GM20431 (cell line): ENCODE measurements around the gene SYT1.

Source experiments
- in situ Hi-C: fragments of 300-500 bp; cut with MseI, MboI; formaldehyde crosslinking; loops from one replicate; pipeline ENCODE4 v1.15.0; 2020; ENCODE audit warnings: low sequenced_read_pairs; ENCODE audit not compliant: unreplicated experiment

SYT1 gene

DNA sequence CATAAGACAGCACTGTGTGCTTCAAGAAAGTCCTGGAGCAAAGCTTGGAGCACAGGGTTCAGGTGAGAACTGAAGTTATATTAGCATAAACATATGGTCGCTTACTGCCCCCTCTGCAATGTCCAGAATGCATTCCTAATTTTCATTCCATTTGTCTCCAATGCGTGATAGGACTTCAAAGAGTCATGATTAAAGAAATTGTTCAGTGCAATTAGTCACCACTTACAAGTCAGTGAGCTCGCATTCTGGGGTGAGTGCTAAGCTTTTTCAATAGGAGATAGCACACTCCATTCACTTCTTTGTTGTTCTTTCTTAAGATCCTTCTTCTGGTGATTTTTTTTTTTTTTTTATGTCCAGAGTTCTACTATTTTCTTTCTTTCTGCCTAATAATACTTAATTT, 398.4 kb downstream of the SYT1 start:
- in situ Hi-C loops: no loop called here

DNA sequence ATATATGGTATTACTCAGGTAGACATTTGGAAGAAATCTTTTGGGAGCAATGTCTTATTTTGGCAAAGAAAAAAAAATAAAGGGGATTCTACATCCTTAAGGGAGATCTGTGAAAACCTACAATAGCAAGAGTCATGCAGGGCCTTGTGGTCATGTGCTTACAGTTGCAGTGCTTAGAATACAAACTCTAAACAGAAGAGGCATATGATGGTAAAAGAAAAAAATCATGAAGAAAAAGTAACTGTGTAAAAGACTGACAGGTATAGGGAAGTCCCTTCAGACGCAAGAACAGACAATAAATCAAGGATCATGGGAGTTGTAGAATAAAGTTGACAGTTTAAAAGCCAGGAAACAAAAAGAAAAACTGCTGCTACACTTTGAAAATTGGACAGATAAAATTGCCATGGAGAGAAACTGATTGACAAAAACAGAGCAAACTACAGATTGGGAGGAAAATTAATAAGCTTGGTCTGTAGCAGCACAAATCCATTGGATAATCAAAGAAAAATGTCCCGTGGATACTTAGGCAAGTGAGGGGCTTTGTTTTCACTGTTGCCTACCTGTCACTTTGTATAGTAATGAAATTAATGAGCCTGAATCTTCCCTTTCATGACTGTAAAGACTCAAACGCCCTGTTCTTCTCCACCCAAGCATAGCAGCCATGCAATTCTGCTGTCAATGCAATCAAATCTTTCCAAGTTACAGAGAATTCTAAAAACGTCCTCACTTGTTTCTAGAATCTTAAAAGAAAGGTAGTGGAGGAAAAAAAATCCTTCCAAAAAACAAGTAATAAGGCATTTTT, 402.0 kb downstream of the SYT1 start:
- in situ Hi-C loops: no loop called here

DNA sequence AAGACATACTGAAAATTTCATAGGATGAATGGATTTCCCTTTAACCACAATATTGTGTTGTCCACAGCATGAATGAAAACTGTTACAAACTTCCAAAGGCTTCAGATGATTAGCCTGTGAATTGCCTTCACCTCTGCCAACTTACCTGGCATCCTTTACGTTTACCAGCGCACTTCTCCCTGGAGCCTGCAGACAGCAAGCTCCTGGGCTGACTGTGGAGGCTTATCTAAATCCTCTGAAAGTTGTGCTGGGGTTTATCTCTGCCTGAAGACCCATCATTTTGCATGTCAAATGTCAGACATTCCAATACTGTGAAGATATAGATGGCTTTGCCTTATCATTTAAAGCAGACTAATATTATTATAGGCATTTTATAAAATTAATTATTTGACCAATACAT, 403.0 kb downstream of the SYT1 start:
- in situ Hi-C loops: no loop called here

DNA sequence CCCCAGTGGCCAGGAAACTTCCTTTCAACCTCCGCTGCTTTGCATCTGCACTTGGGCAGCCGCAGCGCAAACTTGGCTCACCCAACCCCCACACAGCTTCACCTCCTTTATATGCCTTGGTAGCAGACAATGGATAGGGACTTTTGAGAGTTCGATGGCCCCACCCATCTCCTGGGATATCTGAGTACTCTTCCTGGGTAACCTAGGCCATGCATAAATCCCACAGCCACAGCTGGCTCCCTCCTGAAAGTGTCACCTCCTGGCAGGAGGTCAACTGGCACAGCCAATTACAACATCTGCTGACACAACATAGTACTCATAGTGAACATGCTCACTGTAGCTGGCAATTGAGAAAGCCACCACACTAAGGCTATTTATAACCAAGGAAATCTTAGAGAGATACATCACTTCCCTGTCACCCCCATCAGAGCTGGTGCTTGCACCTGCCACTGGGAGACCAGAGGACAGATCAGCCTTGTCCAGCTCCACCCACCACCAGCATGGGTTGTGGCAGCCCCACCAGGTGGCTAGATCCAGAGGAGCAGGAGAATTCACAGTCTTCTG, 410.0 kb downstream of the SYT1 start:
- in situ Hi-C loops: no loop called here

DNA sequence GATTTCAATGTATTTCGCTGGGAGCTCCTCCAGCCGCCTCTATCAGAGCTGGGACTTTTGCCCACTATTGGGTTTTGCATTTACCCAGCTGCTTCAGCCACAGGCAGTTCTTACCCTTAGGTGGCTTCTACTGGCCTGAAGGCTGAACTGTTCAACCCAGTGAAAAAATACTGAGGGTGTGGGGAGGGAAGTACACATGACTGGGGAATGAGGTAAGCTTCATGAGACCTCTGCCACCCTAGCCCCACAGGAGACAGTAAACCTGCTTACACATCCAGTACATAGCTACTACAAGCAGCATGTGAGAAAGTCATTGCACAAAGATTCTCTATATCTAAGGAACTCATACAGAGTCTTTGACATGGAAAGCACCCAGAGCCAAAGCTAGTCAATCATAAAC, 411.1 kb downstream of the SYT1 start:
- in situ Hi-C loops: no loop called here

DNA sequence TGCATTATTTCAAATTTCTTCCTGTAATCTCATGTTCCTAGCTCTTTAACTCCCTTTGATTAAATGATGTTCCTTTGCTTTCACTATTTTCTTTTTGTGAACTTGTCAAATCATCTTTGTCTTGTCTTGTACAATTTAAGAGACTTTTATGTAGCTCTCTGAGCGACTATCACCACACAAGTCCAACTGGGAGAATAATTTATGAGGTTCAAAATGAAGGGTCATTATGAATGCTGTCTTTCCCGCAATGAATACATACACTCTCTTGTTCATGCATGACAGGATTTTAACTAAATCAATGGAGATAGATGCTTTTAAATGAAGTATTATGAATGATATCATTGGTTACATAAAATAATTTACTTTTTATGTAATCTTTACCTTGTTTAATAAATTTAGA, 418.8 kb downstream of the SYT1 start:
- in situ Hi-C loops: no loop called here

DNA sequence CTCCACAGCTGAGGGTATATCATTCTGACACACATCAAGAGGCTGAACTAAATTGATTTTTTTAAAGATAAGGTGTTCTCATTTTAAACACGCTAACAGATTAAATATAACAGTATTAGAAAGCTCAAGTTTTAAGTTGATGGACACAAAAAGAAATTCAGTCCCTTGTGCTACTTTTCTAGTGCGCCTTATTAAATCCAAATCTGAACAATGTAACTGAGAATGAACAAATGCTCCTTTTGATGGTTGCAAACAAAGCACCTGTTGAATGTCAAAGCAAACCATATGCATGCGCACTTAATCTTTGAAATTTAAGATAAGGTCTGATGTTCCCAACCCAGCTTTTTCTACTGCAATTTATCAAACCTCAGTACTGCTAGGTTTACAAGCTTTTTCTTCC, 424.3 kb downstream of the SYT1 start:
- in situ Hi-C loops: no loop called here

DNA sequence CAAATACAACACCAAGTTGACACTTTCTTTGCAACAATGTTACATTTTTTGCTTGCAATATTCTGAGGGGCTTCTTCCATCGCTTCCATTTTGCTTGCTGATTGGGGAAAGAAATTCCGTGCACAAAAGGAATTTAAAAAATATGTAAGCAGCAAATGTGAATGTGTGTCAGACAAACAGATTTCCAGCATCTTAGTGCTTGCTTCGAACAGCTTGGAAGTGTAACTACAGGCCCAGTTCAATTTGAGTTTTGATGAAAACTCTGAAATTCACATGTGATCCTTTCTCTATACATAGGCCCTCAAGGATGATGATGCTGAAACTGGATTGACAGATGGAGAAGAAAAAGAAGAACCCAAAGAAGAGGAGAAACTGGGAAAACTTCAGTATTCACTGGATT, 427.1 kb downstream of the SYT1 start:
- in situ Hi-C loops: no loop called here

DNA sequence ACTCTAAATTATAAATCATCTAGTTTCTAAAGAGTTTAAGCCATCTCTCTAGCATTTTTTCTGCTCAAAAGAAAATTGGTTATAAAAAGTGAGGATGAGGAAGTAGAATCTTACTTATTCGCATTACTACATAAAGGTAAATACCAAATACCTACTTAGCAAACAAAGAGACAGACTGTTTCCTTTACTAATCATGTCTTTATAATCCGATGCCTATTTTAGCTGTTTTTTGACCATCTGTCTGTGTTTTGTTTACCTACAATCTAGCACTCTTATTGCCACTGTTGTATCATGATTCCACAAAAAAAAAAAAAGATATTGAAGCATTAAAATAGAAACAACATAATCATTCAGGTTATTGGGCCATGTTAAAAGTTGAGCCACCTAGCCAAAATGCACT, 430.0 kb downstream of the SYT1 start:
- in situ Hi-C loops: no loop called here

DNA sequence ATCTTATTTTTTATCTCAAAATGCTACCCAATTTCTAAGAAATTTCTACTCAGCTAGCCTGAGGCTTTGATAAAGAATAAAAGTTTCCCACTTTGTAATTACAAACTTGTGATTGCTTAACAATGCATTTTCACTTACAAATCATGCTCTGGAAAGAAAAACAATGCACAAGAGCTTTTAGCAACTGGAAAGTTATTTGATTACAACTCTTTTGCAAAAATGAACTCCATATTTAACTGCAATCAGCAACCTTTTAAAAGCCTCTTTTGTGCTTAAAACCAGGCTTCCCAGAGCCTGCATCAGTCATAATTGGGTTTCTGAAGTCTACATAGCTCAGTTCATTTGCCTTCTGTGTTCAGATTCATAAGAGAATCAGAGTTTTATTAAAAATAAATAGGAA, 431.0 kb downstream of the SYT1 start:
- in situ Hi-C loops: no loop called here

DNA sequence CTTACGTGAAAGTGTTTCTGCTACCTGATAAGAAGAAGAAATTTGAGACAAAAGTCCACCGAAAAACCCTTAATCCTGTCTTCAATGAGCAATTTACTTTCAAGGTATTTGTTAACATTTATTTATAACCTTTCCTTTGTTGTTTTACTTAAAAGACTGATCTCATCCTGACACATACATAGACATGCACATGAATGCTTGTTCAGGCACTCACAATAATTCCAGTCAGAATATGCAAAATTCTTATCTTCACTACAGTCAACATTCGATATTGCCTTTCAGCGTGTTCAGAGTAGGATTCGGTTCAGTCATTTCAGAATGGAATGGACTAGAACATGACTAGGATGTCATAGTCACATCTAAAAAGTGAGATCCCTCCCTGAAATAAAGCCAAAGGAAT, 431.6 kb downstream of the SYT1 start:
- in situ Hi-C loops: no loop called here

DNA sequence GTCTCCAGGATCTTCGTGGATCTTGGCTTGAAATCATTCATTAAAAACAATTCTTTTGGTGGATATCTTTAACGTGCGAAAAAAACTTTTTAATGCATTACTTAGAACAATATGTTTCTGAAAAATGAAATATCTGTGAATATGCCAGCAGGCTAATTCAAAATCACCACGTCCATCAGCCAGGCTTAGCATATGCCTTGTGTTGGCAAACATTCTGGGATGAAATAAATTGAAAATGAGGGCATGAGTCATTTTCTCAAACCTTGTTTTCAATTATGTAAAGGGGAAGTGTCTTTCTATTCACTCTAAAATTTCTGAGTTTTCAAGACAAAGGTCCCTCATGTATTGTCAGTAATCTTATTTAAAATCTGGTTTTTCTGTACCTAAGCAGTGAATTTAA, 432.3 kb downstream of the SYT1 start:
- in situ Hi-C loops: no loop called here

DNA sequence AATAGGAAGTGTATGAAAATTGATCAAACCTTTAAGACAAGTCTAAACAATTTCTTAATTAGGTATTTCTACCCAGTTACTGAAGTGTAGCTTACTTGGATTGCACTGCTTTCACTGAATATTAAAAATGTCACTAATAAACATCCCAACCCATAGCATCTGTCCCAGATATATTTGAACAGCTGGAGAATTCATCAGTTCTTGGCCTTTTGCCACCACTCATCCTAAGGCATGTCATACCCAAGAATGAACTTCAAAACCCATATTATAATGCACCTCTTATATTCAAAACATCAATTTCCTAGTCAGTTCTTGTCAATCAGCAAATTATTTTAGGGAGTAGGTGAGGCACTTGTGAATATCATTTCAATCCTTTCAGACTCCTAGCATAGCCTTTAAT, 433.9 kb downstream of the SYT1 start:
- in situ Hi-C loops: no loop called here

DNA sequence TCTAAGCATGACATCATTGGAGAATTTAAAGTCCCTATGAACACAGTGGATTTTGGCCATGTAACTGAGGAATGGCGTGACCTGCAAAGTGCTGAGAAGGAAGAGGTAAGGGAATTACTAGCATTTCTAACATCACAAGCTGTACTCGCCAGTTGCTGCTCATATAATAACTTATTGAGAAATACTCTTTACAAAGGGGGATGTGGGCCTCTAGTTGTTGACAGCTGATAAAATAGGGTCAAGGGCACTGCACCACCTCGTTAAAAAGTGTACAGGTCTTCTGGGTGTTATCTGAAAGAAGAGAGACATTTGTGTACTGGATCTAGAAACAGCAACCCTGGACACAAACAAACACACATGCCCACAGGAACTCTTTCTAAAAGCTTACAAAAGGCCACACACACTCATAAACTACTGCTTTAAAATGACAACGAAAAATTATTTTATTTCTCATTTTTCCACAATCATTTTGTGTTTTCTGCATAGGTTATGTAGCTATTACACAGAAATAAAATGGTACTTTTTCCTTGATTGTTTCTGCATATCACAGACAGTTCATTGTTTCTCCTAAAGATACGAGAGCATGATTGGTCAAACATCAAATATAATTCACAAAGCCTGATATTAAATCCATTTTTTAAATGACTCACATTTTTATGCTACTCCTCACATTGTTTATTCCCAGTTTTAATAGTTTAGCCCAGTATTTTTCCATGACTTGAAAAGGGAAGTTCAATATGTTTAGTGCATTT, 435.0 kb downstream of the SYT1 start:
- in situ Hi-C loops: no loop called here

DNA sequence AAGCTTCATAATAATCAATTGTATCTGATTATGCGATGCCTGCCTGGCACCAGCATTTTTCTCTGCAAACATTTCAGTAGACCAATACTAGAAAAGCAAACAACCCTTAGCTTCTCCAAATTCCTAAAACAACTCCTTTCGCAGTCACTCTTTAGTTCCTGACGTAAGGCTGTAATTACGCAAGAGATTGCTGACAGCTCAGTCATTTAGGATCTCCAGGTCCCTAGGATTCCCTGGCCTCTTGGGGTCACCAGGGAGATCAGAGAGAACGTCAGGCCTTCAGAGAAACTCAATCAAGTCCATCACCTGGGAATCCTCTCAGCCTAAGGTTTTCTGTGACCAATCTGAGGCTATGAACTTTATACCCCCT, 435.6 kb downstream of the SYT1 start:
- in situ Hi-C loops: no loop called here

DNA sequence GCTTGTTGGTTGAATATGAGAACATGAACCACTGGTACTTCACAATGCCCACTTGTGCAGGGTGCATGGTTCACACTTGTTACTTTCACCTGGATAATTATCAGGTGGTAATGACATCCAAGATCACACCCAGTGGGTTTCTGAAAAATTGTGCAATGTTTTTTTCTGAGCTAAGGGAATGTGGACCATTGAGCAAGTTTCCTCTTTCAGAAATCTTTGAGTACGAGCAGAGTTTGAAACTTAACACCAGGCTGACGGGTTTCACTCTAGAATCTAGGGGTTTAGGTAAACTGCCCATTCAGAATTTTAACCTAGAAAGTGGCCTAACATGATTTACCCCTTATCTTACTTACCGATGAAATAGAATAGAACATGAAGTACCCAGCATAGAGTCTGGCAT, 436.6 kb downstream of the SYT1 start:
- in situ Hi-C loops: no loop called here

DNA sequence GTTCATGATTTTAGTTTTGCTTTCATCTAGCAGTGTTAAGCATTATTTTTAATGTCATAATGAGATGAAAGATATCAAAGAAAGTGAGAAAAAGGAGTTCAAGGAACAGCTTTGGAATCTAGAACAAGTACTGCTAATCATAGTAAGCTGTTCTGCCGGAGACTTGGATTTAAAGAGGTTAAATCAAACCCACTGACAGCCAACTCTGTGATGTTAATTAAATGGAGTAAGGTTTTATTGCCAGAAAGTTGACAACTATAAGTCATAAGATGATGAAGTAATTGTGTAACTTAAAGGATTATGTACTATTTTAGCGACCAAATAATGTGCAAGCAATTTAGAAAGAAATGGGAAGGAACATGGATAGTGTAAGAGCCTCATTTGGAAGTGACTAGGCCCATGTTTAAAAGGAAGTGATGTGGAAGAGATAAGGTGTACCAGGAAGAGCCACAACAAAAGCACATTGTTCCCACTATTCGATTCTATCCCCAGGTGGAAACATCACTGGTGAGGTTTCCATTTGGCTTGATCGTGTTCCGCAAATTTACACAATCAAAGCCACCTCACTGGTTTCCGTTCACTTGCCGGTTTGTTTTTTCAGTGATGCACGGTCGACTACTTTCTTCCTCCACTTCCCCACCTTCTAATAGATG, 437.7 kb downstream of the SYT1 start:
- in situ Hi-C loops: no loop called here

DNA sequence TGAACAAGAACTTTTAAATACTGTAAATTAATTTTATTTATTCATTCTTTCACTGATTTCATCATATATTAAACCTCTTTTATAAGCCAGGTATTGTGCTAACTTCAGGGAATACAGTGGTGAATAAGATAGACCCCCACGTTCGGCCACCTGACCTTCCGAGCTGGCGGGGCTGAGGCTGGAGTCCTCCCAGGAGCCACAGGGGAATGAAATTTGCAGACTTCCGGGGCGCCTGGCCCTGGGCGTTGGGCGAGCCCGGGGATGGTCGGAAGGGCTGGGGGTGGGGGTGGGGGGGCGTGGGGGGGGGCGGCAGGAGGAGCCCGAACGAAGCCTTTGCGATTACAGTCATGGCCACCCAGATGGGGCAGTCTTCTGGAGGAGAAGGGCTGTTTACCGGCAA, 442.8 kb downstream of the SYT1 start:
- in situ Hi-C loops: no loop called here

DNA sequence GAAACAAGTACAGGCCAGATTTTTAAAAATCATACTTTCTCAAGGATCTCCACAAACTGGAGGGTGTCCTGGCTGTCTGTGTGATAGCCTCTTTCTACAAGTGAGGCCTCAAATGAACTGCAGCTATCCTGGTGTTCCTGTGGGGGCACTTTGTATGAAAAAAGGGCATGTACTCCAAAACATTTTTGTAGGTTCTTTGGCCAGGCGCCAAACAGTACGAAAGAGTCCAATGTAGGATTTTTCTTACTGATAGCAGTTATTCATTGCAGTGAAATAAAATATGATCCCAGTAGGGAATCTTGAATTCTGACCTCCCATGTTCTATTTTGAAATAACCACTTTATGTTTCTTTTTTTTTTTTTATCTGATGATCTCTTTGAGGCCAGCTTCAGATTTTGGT, 444.5 kb downstream of the SYT1 start:
- in situ Hi-C loops: no loop called here

DNA sequence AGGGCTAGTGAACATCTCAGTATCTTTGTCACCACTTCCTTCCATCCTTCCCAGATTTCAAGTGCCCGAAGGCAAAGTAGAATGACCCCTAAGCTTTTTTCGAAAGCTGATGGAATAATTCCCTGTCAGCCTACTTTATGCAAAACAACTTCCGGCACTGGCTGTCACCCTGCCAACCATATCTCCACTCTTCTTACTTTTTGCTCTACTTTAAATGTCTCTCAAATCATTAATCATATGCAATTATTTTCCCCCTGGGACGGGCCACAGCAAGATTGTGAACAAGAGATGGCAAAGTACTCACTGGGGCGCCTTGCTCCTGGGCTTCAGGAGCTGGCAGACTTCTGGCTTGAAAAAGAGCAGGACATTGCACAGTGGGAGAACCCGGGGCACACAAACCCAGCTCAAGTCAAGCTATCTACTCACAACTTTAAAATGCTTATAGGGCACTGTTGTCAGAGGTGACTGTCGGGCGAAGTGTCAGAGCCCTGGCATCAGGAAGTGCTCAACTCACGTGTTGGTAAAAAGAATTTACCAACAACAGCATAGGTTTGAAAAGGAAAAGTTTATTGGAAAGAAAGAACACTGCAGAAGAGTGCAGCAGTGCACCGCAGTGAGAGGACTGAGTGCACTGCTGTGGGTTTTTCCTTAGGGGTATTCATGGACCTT, 452.7 kb downstream of the SYT1 start:
- in situ Hi-C loops: no loop called here

DNA sequence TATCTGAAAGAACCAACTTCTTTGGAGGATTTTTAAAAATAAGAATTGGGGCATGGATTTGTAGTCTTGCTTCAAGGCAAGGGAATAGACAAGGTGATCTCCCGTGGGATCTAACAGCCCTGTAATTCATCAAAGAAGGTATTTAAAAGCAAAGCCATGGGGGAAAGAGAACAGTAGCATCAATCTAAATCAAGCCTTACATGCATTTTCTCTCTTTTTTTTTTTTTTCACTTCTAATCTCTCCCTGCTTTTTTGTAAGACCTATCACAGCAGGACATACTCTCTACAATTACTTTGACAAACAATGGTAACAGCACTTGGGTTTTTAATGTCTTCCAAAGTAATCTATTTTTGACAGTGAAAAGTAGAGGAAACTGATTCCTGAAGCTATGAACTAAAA, 458.3 kb downstream of the SYT1 start:
- in situ Hi-C loops: no loop called here
